Measurements from ENCODE around the gene EHBP1.

DNA sequence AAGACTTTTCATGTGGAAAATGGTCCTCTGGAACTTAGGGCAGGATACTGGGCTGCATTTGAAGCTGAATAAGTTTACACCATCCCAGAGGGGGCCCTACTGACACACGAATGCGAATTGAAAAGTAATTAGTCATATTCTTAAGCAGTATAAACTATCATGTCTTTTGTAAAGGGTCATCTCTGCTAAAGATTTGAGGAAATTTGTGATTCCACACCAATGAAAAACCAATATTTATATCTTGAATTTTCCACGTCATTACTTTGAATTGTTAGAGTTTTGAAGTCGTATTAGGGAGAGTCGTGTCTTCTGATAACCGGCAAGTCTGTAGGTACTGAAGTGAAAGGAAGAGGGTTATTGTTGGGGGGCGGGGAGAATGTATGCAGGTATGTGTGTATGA, 341.0 kb downstream of the EHBP1 start:
- TF ChIP-seq POLR2A (IDR thresholded peaks at IDR 0.05): no peak
- TF ChIP-seq, protein P1, sequence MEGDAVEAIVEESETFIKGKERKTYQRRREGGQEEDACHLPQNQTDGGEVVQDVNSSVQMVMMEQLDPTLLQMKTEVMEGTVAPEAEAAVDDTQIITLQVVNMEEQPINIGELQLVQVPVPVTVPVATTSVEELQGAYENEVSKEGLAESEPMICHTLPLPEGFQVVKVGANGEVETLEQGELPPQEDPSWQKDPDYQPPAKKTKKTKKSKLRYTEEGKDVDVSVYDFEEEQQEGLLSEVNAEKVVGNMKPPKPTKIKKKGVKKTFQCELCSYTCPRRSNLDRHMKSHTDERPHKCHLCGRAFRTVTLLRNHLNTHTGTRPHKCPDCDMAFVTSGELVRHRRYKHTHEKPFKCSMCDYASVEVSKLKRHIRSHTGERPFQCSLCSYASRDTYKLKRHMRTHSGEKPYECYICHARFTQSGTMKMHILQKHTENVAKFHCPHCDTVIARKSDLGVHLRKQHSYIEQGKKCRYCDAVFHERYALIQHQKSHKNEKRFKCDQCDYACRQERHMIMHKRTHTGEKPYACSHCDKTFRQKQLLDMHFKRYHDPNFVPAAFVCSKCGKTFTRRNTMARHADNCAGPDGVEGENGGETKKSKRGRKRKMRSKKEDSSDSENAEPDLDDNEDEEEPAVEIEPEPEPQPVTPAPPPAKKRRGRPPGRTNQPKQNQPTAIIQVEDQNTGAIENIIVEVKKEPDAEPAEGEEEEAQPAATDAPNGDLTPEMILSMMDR (IDR thresholded peaks at IDR 0.05): no peak
- TF ChIP-seq EP300 (IDR thresholded peaks at IDR 0.05): no peak
